ENCODE results near the gene TYW1B.
"Not testable (repeated sequence)": the region's sequence is repeated elsewhere in the genome, so short reads cannot be mapped to it uniquely, and the experiment has no call there.

GRCh38 chr7:72676086-72676690, 151.8 kb downstream of the TYW1B start:
- not testable (repeated sequence) for TF ChIP-seq CTCF, POLR2A (IDR thresholded peaks at IDR 0.05)

Data from esophagus squamous epithelium (tissue), 4 donors.